Endometrium (tissue), 2 donors: ENCODE measurements around the gene ANP32E.
"Not testable (repeated sequence)": the region's sequence is repeated elsewhere in the genome, so short reads cannot be mapped to it uniquely, and the experiment has no call there.

ENCODE experiments used
- FAIRE-seq: peaks from 2 replicates; lab custom pipeline; 2012; peaks lifted over from hg19 to GRCh38; lab: Jason Lieb, UNC
- donor health status: control.
- donor health status: control.

The ANP32E gene

DNA sequence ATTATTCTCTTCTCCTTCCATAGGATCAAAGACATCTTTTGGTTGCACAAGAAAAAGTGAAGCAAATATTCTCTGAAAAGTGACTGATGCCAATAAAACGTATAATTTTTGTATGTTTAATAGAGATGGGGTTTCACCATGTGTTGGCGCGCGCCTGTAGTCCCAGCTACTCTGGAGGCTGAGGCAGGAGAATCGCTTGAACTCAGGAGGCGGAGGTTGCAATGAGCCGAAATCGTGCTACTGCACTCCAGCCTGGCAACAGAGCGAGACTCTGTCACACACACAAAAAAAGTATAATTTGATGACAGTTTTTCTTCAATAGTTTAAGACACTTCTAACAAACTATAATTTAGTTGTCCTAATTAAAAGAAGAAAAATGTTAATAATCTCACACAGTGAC, 23.8 kb downstream of the ANP32E start:
- FAIRE-seq: no peak

DNA sequence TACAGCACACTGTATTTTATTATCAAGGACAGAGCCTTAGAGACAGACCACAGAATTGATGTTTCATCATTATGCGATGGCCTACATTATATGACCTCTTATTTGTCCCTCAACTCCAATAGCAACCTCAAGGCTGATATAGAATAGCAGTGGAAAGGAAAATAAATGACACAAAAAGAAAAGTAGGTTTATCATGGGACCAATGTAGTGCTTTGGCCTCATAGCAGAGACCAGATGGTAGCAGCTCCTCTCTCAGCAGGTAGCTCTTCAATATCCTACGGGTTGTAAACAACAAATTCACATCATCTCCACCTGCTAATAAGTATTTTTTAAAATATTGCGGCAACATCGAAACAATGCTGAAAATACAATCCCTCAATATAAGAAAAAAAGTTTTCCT, 25.2 kb downstream of the ANP32E start:
- FAIRE-seq: no peak

DNA sequence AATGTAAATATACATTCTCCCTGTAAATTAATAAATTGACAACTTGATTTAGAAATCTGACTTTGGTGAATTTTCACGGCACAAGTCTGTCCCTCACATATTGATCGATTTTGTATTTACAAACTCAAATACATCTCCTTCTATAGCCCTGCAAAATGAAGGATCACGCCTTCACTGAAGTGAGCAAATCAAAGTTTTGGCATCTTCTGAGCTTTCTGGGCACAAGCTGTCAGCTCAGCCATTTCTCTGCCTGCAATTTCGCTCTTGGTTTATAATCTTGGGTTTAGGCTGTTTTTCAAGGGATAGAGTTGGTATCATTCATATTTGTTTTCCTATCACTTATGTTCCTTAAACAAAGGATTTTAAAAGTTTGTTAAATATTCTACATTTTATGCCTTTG, 25.8 kb downstream of the ANP32E start:
- FAIRE-seq: no peak

DNA sequence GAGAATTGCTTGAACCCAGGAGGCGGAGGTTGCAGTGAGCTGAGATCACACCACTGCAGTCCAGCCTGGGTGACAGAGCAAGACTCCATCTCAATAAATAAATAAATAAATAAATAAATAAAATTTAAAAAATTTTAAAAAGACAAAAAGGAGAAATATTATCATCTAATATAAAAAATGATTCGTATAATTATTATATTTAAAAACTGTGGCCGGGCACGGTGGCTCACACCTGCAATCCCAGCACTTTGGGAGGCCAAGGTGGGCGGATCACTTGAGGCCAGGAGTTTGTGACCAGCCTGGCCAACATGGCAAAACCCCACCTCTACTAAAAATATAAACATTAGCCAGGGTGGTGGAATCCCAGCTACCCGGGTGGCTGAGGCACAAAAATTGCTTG, 27.5 kb downstream of the ANP32E start:
- not testable (repeated sequence) for FAIRE-seq

DNA sequence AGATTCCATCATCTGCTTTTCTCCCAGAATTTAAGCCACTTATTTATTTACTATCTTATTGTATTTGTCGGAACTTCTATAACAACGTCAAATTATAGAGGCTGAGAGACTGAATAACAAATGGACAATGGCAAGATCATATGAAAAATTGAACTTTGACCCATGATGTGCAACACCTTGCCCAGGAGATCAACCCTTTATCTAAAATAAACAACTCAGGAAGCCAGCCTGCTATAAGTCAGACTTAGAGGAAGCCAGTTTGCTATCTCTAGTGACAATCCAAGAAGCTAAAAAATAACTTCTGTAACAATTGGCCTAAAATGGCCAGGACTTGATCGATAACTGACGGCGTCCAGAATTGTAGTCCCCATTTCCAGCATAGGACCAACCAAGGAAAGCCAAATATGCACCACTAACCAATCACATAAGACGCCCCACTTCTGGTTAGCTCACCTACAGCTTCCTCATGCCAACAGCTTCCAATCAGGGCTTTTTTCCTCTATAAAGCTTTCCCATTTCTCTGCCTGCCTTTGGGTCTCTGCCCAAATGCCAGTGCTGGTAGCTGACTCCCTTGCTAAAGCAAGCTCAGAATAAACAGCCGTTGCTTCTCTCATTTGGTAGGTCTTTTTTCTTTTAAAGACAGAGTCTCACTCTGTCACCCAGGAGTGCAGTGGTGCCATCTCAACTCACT, 28.5 kb downstream of the ANP32E start:
- FAIRE-seq: no peak

DNA sequence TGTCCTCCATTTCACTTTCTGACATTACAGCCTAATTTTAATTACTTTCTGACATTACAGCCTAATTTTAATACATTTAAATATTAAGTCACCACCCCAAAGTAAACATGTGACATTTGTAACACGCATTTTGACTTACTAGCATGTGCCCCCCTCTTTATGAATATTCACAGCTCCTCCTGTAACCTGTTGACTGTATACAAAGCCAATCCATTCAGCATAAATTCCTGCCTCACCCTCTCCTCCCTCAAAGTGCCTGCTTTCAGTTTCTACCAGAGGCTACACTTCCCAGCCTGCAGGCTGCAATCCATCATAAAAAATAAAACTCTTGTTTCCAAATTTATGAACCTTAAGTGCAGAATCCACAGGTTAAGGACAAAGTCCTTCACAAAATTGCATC, 39.5 kb downstream of the ANP32E start:
- FAIRE-seq: no peak

DNA sequence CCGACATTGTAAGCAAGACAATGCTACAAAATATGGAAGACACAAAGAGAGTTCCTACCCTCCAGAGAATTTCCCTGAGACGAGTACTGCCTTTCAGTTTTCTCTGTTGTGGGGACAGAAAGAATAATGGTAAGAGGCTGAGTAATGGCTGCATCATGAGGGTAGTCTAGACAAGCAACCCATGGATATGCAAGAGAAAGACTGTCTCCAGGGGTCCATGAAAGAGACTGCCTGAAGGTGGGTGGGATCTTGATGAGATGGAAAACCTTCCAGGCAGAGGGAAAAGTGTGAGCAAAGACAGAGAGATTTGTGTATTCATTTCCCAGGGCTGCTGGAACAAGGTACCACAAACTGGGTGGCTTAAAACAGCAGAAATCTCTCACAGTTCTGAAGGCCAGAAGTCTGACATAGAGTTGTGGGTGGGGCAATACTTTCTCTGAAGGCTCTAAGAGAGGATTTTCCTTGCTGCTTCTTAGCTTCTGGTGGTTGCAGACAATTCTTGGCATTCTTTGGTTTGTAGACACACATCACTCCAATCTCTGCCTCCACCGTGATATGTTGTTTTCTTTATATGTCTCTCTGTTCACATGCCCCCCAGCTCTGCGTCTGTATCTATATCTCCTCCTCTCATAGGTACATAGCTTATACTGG, 41.4 kb downstream of the ANP32E start:
- no peak for FAIRE-seq

DNA sequence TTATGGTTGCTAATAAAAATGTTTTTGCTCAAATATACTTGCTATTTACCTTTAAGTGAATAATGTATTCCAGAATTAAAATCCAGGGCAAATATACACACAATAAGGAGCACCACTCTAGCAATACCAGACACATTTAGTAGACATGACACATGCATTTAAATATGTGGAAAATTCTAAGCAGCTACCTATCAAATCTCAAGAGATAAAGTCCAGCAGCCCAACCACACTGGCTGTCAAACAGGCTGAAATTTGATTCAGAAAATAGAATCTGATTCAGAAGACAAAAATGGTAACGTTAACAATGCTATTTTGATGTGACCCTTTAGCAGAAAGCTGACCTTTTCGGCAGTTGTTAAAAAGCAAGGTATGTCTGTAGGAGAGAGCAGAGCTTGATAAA, 43.9 kb downstream of the ANP32E start:
- no peak for FAIRE-seq

DNA sequence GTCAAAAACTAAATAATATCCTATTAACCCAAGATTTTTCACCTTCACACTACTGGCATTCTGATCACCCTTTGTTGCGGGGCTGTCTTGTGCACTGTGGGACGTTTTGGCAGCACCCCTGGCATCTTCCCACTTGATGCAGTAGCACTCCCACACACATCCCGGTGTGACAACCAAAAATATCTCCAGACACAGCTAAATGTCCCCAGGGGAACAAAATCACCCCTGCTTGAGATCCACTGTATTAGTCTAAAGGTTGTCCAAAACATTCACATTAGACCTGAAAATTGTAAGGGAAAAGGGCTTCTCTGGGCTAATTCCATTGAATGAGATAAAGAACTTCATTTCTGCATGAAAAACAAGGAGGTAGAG, 48.4 kb downstream of the ANP32E start:
- no peak for FAIRE-seq

DNA sequence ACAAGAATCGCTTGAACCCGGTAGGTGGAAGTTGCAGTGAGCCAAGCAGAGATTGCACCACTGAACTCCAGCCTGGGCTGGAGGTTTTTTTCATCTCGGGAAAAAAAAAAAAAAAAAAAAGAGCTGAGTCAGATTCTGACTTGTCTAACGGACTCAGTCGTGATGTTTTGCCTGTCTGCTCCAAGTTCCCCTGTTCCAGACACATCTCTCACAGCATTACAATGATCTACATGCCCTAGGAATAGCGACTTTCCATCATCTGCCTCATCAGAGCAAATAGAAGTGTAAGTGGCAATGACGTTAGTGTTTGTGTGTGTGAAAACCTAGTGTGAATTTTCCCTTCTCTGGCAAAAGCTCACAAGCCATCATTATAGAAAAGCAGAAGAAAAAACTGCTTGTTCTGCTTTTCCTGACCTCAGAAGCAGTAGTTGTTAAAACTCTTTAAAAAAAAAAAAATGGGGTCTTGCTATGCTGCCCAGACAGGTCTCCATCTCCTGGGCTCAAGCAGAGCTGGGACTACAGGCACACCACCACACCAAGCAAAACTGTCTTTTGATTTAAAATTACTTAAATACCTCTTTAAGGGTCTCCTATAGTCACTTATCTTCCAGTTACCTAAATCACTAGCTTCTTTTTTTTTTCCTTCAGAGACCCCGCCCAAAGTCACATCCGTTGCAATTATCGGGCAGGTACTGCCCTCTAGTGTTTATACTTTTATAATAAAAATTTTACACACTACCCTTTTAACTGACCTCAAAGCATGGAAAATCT, 48.9 kb downstream of the ANP32E start:
- FAIRE-seq: no peak

DNA sequence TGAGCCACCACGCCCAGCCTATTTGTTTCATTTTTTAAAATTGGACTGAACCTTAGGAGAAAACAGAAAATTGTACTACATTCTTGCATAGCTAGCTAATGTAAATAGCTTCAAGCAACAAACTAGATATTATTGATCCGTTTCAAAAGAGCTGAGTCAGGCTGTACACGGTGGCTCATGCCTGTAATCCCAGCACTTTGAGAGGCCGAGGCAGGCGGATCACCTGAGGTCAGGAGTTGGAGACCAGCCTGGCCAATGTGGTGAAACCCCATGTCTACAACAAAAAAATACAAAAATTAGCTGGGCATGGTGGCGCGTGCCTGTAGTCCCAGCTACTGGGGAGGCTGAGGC, 49.5 kb downstream of the ANP32E start:
- not testable (repeated sequence) for FAIRE-seq

DNA sequence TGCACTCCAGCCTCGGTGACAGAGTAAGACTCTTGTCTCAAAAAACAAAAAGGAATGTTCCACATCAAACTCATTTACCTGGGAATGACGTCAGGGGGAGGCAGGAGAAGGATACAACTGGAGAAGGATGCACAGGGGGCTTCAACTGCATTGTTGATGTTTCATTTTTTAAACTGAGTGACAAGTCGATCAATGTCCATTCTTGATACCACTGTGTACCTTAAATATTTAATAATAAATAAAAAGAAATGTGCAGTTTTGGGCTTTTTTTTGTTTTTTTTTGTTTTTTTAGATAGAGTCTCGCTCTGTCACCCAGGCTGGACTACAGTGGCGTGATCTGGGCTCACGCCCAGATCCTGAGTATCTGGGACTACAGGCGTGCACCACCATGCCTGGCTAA, 50.4 kb downstream of the ANP32E start:
- FAIRE-seq: no peak

DNA sequence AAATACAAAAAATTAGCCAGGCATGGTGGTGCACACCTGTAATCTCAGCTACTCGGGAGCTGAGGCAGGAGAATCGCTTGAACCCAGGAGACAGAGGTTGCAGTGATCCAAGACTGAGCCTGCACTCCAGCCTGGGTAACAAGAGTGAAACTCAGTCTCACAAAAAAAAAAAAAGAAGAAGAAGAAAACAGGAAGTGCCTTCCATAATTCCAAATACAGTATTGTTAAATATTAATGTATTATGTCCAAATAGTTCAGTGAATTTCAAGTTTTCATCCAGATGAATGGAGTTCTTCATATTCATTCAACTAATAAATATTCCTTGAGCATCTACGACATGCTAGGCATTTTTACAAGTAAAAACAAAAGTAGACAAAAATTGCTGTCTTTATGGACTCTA, 52.9 kb downstream of the ANP32E start:
- no peak for FAIRE-seq

DNA sequence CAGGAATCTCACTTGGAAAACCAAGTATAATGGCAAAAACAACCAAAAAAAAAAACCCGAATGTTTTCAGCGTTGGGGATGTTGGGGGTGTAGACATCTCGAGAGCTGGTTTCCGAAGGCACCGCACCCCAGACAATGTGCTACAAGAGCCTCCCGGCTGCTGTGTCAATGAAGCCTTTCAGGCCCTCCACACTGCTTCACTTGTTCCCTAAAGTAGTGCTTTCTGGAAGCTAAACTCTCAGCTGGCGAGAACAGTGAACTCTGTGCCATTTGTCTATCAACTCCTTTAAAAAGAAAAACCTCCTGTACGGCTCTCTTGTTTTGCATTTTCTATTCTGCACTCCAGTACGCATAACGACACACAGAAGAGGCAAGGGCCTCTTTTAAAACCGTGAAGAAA, 53.7 kb downstream of the ANP32E start:
- no peak for FAIRE-seq

DNA sequence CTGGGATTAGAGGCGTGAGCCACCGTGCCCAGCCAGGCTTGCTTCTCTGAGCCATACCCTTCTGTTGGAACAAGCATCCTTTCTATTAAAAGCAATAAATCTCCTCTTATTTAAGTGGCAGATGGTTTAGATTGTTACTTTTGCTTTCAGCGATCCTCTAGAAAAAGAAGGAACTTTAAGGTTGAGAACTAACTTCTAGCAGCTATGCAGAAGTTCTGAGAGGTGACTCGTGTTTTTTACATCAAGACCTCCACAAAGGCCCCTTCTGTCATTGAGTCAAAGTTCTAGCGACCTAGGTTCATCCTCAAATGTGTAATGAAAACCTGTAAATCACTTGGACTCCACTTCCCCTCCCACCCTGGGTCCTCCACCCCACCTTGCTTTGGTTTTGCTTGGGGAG, 55.4 kb downstream of the ANP32E start:
- no peak for FAIRE-seq

DNA sequence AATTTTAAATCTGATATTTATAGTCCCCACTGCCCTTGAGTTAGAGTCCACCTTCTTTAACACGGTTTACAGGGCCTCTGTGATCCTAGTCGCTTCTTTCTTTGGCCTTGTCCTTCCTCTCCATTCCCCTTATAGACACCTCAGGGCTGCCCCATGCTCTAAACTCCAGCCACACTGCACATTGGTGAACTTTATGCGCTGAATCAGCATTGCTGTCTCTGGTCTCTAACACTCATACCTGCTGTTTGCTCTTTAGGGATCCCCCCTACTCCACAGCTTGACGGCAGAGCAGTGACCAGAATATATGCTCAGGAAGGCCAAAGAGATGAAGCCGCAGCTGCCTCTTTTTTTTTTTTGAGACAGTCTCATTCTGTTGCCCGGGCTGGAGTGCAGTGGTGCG, 56.0 kb downstream of the ANP32E start:
- FAIRE-seq: no peak

DNA sequence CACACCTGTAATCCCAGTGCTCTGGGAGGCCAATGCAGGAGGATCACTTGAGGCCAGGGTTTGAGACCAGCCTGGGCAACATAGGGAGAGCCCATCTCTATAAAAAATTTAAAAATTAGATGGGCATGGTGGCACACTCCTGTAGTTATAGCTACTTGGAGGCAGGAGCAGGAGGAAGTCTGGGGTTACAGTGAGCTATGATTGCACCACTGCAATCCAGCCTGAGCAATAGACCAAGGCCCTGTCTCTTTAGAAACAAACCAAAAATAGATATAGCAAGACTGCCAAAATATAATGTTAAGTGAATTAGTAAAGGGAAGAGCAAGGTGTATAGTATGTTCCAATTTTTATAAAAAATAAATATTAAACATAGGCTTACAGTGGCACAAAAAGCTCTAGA, 57.4 kb downstream of the ANP32E start:
- no peak for FAIRE-seq

DNA sequence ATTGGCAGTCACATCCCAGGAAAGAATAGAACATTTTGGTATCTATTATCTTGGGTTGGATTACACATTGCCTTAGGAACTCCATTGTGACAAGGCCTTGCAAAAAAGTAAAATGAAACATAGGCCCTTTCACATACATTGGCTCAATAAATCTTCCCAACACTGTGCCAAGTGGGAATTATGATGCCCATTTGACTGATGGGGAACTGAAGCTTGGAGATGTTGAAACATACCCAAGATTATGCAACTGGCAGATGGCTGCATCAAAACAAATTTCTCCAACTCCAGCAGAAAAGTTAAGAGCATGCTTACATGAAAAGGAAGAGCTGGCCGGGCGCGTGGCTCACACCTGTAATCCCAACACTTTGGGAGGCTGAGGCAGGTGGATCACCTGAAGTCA, 59.3 kb downstream of the ANP32E start:
- no peak for FAIRE-seq

DNA sequence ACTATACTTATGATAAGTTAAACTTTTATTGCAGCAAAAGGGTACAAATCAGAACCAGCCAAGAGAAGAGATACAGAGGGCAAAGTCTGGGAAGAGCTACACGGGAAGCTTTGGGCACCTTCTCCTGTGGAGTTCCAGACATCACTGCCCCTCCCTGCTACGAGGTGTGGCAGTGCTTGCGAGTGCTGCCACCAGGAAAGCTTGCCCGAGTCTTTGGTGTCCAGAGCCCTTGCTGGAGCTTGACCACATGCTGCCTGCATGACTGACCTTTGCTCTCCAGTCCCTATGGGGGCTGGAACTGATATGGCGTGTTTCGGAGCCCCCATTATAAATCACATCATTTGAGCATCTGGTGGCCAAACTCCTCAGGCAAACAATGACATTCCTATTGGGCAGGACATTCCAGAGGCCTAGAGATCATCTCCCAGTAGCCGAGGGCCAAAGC, 62.7 kb downstream of the ANP32E start:
- no peak for FAIRE-seq

DNA sequence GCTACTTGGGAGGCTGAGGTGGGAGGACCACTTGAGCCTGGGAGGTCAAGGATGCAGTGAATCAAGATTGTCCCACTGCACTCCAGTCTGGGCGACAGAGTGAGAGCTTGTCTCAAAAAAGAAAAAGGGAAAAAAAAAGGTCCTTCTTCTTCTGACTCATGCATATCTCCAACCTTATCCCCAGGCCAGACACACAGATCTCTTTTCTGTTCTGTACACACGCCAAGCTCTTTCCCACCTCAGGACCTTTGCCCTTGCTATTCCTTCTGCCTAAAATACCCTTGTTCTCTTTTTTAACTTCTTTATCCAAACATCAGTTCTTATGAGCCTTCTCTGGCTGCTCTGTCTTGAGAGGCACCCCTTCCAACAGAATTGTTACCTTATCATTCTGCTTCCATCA, 64.1 kb downstream of the ANP32E start:
- FAIRE-seq: no peak

DNA sequence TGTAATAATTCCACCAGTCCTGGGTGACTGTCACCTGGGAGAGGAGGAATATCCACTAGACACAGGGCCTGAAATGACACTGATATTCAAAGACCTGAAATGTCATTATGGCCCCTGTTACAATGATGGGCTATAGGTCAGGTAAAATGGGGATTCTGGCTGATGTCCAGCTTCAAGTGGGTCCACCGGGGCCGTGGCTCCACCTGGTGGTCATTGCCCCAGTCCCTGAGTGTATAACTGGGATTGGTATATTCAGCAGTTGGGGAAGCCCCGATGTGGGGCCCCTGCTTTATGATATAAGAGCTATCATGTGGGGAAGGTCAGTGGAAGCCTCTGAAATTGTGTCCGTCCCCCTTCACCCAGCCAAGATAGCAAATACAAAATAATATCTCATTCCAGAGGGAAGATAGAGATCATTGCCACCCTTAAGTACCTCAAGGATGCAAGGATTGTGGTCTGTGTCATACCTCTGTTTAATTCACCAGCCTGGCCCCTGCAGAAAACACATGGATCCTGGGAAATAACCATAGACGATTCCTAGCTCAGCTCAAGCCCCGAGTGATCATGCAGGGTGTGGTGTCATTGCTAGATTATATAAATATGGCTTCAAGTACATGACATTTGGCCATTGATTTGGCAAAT, 66.8 kb downstream of the ANP32E start:
- FAIRE-seq: no peak
